MM.1S (cell line): Measurements from ENCODE around the gene SRSF5.

Source experiments
- DNase-seq: peaks from one replicate; pipeline ENCODE4 v3.0.0-alpha.2; 2015
- H2AFZ ChIP-seq: fragments of 300-600 bp; sonication (generic); 2 replicates; pipeline ENCODE4 v1.6.0; 2016; ENCODE audit warnings: antibody characterized with exemption, low read length
- H3F3A ChIP-seq: fragments of 300-600 bp; sonication (generic); 2 replicates; pipeline ENCODE4 v1.6.1; 2016; ENCODE audit warnings: mild to moderate bottlenecking, antibody characterized with exemption, low read length, moderate library complexity, mixed read lengths; ENCODE audit not compliant: insufficient read depth
- H3K27ac ChIP-seq: fragments of 300-600 bp; sonication (generic); 2 replicates; pipeline ENCODE4 v1.5.1; 2016; ENCODE audit warnings: mild to moderate bottlenecking, low read length
- H3K27me3 ChIP-seq: fragments of 300-600 bp; sonication (generic); replicated peaks from 2 replicates; pipeline ENCODE4 v1.6.0; 2016; ENCODE audit warnings: low read length; ENCODE audit not compliant: insufficient read depth
- H3K36me3 ChIP-seq: fragments of 300-600 bp; sonication (generic); replicated peaks from 2 replicates; pipeline ENCODE4 v1.6.1; 2016; ENCODE audit warnings: mild to moderate bottlenecking, low read length, mixed read lengths; ENCODE audit not compliant: insufficient read depth
- H3K4me1 ChIP-seq: fragments of 300-600 bp; sonication (generic); 2 replicates; pipeline ENCODE4 v1.6.1; 2016; ENCODE audit warnings: low read length, mixed read lengths
- H3K4me2 ChIP-seq: fragments of 300-600 bp; sonication (generic); 2 replicates; pipeline ENCODE4 v1.6.0; 2016; ENCODE audit warnings: low read depth, low read length
- H3K4me3 ChIP-seq: fragments of 300-600 bp; sonication (generic); 2 replicates; pipeline ENCODE4 v1.5.1; 2016; ENCODE audit warnings: low read length, mixed read lengths
- H3K79me2 ChIP-seq: fragments of 300-600 bp; sonication (generic); 2 replicates; pipeline ENCODE4 v1.6.1; 2016; ENCODE audit warnings: mixed run types, low read length, mixed read lengths
- H3K9ac ChIP-seq: fragments of 300-600 bp; sonication (generic); 2 replicates; pipeline ENCODE4 v1.6.1; 2016; ENCODE audit warnings: low read length, mixed read lengths
- H3K9me2 ChIP-seq: fragments of 300-600 bp; sonication (generic); replicated peaks from 2 replicates; pipeline ENCODE4 v1.6.1; 2016; ENCODE audit warnings: mild to moderate bottlenecking, low read length, mixed read lengths; ENCODE audit not compliant: insufficient read depth
- H3K9me3 ChIP-seq: fragments of 300-600 bp; sonication (generic); replicated peaks from 2 replicates; pipeline ENCODE4 v1.6.1; 2016; ENCODE audit warnings: mild to moderate bottlenecking, low read length, mixed read lengths; ENCODE audit not compliant: insufficient read depth
- H4K20me1 ChIP-seq: fragments of 300-600 bp; sonication (generic); 2 replicates; pipeline ENCODE4 v1.6.1; 2016; ENCODE audit warnings: mild to moderate bottlenecking, low read length, moderate library complexity, mixed read lengths; ENCODE audit not compliant: insufficient read depth
- EZH2phosphoT487 ChIP-seq: fragments of 300-600 bp; sonication (generic); IDR thresholded peaks from 2 replicates; pipeline ENCODE4 v1.6.1; 2018; ENCODE audit warnings: antibody characterized with exemption, low read length

The SRSF5 gene

GRCh38 chr14:69820991-69821390, 54.0 kb downstream of the SRSF5 start:
- H3K36me3 ChIP-seq, result no peaks in the 10 kb centered on the region
- no peaks in the 10 kb centered on the region for H3K9me2 ChIP-seq
- TF ChIP-seq EZH2phosphoT487, result no peak
- H4K20me1 ChIP-seq, result no peaks in the 10 kb centered on the region
- H3K27me3 ChIP-seq, result no peaks in the 10 kb centered on the region
- H3K4me1 ChIP-seq, result no peaks in the 10 kb centered on the region
- no peak overlapping the region for H3K4me2 ChIP-seq
- H3K79me2 ChIP-seq, result no peaks in the 10 kb centered on the region
- no peak overlapping the region for H2AFZ ChIP-seq
- DNase-seq, result no peak
- no peak overlapping the region for H3K9ac ChIP-seq
- H3F3A ChIP-seq, result no peaks in the 10 kb centered on the region
- H3K4me3 ChIP-seq, result no peak overlapping the region
- no peaks in the 10 kb centered on the region for H3K9me3 ChIP-seq
- no peak overlapping the region for H3K27ac ChIP-seq
